ENCODE measurements around the gene TLE1. TPM values are rescaled to one million over a fixed set of nuclear protein-coding genes. Genes with fewer than 3 reads are reported as not detected.

The TLE1 gene
- total and polyA plus RNA-seq, 9 of the 15 experiments (the other 6 are each of a cell fraction or from before 2014, with no cell fraction given), result 0.11 TPM; not detected in 8

- DNase-seq (ENCODE audit: extremely low read depth in 1 of 4, low spot score in 3 of 4), result no peak
- Histone ChIP-seq H3K79me2 (ENCODE audit: control insufficient read depth, insufficient read depth, low read length) (no peaks in the 10 kb centered on the region), H3K27ac (ENCODE audit: extremely low read depth, low read depth, low read length) (no peak overlapping the region), H4K20me1 (replicated peaks; ENCODE audit: control insufficient read depth, insufficient read depth, low read length) (no peaks in the 10 kb centered on the region), H3K4me2 (ENCODE audit: insufficient read depth, low read length) (no peak overlapping the region), H3K36me3 (ENCODE audit: control insufficient read depth, insufficient read depth, low read length) (no peaks in the 10 kb centered on the region), H3K4me3 (no peak overlapping the region), H3K4me1 (replicated peaks in 1 of 2; ENCODE audit: control insufficient read depth in 2 of 2, insufficient read depth in 2 of 2, low read length in 2 of 2) (no peaks in the 10 kb centered on the region), H2AFZ (ENCODE audit: low read depth, low read length) (no peak overlapping the region), H3K27me3 (ENCODE audit: control insufficient read depth in 2 of 2, insufficient read depth in 2 of 2, low read length in 2 of 2) (no peaks in the 10 kb centered on the region), H3K9ac (ENCODE audit: insufficient read depth in 1 of 2, low read depth in 2 of 2, low read length in 2 of 2) (no peak overlapping the region), H3K9me1 (ENCODE audit: control insufficient read depth, insufficient read depth, low read length) (no peaks in the 10 kb centered on the region), H3K9me3 (replicated peaks; ENCODE audit: control insufficient read depth, insufficient read depth, low read depth, low read length) (no peaks in the 10 kb centered on the region)
- intact Hi-C loops (cut with micrococcal nuclease), result no loop called here
- ChIA-PET POLR2A (interaction anchor here (0.7 kb wide), 1 partner anchor 24 kb away, joined by 4 read pairs; no protein-coding TSS in a partner anchor), CTCF (ENCODE audit: low intra/inter-chr PET ratio) (no interaction called here)
- FAIRE-seq, result no peak
- no TSS peak for BruUV-seq (replicated peaks)
- WGBS (ENCODE audit: insufficient coverage, low coverage, missing lambda C conversion rate), result 1% methylated on average over 8 of the region's 9 CpGs
- in situ Hi-C loops (cut with MboI), result no loop called here
- TF ChIP-seq EWSR1 (IDR thresholded peaks at IDR 0.05; ENCODE audit: borderline replicate concordance, low read depth, partially characterized antibody) (no peak), RBM17 (IDR thresholded peaks at IDR 0.05; ENCODE audit: borderline replicate concordance, low read depth, low read length) (no peak), SMAD1 (IDR thresholded peaks at IDR 0.05; ENCODE audit: low read depth, low read length, partially characterized antibody) (no peak), SRSF1 (IDR thresholded peaks at IDR 0.05; ENCODE audit: low read depth, low read length) (no peak), ETV1 (tag; conservative IDR thresholded peaks at IDR 0.05; ENCODE audit: low read depth) (no peak), MTF1 (CRISPR knock-in tag; IDR thresholded peaks at IDR 0.05; ENCODE audit: borderline replicate concordance) (no peak)
- TF ChIP-seq, protein P1, sequence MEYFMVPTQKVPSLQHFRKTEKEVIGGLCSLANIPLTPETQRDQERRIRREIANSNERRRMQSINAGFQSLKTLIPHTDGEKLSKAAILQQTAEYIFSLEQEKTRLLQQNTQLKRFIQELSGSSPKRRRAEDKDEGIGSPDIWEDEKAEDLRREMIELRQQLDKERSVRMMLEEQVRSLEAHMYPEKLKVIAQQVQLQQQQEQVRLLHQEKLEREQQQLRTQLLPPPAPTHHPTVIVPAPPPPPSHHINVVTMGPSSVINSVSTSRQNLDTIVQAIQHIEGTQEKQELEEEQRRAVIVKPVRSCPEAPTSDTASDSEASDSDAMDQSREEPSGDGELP (CRISPR knock-in tag; IDR thresholded peaks at IDR 0.05; ENCODE audit: borderline replicate concordance), result no peak
- ATAC-seq, result no peak
These were observed 91.2 kb downstream of the TLE1 start for GRCh38 chr9:81598123-81598497.
